ENCODE results near the gene EIF4H.
"Not testable (repeated sequence)": the region's sequence is repeated elsewhere in the genome, so short reads cannot be mapped to it uniquely, and the experiment has no call there.

EIF4H gene

DNA sequence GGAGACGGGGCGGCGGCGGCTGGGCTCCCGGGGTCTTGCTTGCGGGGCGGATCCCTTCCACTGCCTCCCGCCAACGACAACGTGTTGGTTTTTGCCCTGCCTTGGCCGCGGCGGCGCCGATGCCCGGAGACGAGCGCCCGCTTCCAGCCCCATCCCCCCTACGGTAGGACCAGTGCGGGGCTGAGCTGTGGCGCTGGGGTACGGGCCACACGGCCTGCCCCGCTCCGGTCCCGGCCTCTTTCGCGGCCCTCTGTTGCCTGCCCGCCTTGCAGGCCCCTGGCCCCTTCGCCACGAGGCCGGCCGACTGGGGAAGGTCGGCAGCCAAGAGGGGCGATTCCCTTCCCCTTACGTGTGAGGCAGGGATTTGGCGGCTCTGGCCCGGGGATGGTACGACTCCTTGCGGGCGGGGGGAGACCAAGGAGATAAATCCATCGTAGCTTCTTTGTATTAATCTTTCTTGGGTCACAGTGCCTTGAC, 488 bp downstream of the EIF4H start:
- peak in 1 of 2 donors; percentile 9 for DNase-seq (ENCODE audit: low read depth in 2 of 2, low spot score in 1 of 2)

DNA sequence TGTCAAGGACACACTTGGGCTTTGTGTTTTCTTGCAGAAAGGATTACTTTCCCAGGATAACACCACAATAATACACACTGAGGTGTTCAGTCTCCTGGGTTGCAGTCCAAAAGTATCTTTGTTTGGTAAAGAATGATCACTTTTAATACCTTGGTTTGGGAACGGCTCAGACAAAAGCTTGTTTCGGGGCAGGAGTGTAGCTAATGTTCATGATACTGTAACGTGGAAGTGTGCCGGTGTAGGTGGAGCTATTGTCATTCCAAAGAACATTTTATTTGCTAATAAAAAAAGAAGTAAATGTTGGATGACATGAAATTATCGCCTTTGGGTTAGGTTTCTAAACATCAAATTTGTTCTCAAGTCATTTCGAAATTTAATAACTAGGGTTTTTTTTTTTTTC, 1.2 kb downstream of the EIF4H start:
- DNase-seq (ENCODE audit: low read depth in 2 of 2, low spot score in 1 of 2): no peak

DNA sequence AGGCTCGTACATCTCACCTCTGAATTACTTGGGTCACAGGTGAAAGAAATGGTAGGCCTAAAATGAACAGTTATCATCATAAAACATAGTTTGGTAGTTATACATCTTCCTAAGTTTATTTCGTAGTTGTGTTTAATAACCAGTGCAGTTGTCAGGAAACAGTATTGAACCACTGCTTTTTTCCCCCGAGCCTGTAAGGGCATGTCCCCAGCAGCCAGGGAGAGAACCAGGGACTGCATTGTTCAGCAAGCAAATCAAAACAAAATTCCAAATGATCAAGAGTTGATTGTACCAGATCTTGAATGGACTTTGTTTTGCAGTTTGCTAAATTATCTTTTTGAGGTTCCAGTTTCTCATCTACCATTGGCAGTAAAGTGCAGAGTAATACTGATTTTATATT, 2.4 kb downstream of the EIF4H start:
- no peak for DNase-seq (ENCODE audit: low read depth in 2 of 2, low spot score in 1 of 2)

DNA sequence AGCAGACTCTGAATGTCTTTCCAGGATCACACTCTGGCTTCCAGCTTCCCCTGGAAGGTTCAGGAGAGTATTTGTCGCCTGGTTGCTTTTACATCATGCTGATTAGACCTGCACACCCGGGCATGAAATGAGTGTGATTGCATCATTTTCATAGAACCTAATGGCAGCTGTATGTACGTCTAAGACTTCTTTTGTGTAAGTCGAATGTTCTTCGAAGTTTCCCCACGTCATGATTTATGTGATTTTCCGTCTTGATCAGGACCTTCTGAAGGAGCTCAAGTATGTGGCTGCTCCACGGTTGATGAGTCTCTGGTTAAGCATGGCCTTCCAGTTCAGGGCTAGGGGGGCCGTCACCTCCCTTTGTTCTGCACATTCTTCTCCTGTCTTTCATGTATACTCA, 4.5 kb downstream of the EIF4H start:
- no peak for DNase-seq (ENCODE audit: low read depth in 2 of 2, low spot score in 1 of 2)

DNA sequence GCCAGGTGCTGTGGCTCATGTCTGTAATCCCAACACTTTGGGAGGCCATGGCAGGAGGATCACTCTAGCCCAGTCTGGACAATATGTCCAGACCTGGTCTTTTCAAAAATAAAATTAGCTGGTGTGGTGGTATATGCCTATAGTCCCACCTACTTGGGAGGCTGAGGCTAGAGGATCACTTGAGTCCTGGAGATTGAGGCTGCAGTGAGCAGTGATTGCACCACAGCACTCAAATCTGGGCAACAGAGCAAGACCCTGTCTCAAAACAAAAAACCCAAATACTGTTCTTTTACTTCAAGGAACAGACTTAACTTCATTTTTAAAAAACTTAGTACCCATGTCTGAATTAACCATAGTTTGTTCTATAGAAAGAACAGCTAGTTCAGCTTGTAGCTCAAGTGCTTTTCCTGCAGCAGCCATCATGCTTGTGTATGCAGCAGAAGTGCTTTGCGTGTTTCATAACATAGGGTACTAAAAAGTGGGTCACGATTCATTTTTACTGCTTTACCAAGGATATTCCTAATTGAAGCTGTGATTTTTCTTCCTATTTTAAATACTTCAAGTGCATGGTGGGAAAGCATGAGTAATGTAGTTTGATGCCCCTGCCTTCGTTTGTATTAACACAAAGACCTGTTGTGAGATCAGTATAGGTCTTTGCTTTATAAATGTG, 5.9 kb downstream of the EIF4H start:
- no peak for DNase-seq (ENCODE audit: low read depth in 2 of 2, low spot score in 1 of 2)

DNA sequence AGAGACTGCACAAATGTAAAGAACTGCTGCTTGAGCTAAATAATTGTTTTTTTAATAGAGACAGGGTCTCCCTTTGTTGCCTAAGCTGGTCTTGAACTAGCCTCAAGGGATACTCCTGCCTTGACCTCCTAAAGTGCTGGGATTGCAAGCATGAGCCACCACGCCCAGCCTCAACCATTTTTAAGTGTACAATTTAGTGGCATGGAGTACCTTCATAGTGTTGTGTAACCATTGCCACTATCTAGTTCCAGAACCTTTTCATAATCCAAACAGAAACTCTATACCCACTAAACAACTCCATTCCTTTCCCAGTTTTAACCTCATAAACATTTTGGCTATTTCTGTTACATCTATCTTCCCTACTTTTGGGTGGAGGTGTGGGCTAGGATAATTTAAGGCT, 6.7 kb downstream of the EIF4H start:
- no peak for DNase-seq (ENCODE audit: low read depth in 2 of 2, low spot score in 1 of 2)

DNA sequence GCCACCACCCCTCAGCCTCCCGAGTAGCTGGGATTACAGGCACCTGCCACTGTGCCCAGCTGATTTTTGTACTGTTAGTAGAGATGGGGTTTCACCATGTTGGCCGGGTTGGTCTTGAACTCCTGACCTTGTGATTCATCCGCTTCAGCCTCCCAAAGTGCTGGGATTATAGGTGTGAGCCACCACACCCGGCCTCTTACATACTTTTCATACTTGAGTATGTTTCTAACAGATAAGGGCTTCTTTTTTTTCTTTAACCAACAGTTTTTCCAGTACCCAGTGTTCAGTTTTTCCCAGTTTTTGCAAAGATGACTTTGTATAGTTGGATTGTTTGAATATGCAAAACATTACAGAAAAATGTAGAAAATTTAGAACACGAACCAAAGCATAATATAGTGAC, 7.7 kb downstream of the EIF4H start:
- no peak for DNase-seq (ENCODE audit: low read depth in 2 of 2, low spot score in 1 of 2)

DNA sequence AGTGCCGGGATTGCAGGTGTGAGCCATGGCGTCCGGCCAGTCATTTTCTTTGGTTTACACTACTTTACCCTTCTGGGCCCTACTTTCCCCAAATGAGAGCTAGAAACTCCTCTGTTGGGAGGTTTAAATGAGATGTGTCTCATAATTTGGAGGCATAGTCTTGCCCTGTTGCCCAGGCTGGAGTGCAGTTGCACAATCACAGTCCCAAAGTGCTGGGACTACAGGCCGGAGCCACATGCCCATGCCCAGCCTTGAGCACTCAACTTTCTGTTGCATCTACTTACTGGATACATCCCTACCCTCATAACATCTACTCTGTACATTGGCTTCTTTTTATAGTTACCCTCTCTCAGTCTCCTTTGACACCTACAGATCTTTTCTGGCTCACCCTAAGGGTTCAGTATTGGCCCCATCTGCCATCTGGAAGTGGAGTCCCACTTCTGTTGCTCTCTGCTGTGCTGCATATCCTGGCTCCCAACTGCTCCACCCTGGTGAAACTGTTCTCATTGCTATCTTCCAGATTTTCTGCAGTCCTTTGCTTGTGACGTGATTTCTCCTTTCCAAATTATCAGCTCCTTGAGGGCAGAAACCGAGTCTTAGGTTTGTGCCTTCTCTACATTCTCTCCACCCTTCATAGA, 8.4 kb downstream of the EIF4H start:
- DNase-seq (ENCODE audit: low read depth in 2 of 2, low spot score in 1 of 2): no peak

DNA sequence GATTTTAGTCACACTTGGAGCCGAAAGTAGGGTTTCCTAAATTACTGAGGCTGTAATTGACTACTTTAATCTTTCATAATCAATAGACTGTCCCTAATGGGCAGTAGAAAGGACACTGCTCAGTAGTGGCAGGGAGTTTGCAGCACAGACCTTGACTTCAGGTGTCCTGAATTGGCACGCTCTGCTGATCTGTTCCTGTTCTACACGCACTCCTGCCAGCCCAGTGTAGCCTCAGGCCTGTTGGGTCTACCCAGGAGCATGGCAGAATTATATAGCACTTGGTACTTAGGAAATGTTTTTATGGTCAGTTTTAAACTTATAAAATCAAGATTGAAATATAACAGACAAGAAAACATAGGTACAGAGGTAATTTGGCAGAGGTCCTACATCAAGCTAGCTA, 9.0 kb downstream of the EIF4H start:
- DNase-seq (ENCODE audit: low read depth in 2 of 2, low spot score in 1 of 2): no peak

DNA sequence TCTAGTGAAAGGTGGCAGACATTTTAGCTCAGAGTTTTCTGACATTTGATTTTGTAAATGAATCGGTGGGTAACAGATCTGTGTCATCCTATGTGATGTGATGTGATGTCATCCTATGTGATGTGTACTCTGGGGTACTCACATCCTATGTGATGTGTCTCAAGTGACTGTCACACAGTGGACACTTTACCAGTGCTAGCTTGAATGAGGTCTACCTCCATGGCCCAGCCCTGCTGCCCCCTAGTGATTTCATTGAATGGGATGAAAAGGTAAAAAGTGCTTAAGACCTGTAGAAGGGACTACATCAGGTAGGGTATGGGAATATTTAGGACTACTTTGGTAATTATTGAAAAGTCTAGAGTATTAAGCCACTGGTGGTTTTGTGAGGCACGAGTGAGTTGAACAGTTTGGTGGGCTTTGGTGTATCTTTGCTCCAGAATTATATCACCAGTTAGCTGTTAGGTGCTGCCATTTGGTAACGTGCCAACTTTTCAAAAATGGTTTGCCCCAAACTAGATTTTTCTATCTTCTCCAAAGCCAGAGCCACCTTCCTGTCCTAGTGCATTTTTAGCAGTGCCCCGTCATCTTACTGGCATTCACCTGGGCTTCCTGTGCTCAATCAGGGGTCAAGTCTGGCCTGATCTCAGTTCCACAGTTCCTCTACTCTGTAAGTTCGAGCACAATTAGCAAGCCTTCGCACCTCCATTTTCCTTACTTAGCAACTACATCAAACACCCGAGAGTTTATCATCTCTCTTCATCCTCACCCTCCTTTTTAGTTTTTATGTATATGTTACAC, 9.7 kb downstream of the EIF4H start:
- DNase-seq (ENCODE audit: low read depth in 2 of 2, low spot score in 1 of 2): no peak

DNA sequence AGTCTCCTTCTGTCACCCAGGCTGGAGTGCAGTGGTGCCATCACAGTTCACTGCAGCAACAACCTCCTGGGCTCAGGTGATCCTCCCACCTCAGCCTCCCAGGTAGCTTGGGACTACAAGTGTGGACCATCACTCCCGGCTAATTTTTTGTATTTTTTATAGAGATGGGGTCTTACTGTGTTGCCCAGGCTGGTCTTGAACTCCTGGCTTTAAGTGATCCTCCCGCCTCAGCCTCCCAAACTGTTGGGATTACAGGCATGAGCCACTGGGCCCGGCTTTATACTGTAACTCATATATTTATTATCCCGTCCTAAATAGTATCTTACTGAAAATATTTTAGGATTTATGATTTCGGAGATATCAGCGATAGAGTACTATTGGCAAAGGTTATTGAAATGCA, 10.9 kb downstream of the EIF4H start:
- DNase-seq (ENCODE audit: low read depth in 2 of 2, low spot score in 1 of 2): no peak

DNA sequence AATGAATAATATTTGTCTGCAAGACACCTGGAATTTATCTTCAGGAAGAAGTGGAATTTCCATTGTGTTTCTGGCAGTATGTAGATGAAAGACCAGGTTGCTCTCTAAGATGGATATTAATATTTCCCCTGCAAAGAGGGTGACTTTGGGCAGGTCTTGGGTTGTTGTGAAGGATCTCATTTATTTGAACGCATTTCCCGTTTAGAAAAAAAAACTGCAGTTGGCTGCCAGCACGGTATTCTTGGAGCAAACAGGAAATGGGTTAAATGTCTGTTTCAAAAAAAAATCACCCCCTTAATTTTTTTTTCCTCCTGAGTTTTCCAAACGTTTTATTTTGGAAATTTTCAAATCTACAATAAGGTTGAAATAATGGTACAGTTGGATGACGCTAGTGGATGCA, 11.5 kb downstream of the EIF4H start:
- no peak for DNase-seq (ENCODE audit: low read depth in 2 of 2, low spot score in 1 of 2)

DNA sequence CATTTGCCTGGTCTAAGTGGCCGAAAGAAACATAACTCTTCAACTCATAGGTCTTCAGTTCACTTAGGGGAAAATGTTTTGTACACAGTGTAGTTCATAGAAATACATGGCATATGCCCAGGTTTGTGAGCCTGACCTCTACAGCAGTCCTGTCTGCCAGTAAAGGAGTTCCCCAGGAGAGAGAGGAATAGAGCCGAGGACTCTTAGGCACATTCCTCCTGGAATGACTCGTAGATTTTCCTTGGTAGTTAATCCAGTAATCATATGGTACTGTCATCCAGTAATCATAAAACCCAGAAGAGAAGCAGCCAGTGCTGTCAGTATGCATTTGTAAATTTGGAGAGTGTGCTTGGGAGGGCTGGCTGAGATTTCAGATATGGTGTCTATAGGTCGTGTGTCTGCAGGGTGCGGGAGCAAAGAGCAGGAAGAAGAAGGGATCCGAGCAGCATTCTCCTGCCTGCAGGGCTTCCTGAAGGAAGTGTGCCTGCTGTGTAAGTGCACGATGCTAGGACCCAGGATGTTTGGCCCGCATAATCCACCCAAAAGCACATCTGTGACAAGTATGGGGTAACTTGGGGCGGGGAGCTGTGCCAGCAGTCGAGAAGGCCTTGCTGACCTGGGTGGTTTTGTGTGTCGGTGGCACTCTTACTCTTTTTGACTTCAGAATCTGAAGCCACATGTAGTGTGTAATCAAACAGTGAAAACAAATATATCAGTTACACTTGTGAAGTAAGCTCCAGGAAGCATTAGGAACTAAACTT, 13.9 kb downstream of the EIF4H start:
- no peak for DNase-seq (ENCODE audit: low read depth in 2 of 2, low spot score in 1 of 2)

DNA sequence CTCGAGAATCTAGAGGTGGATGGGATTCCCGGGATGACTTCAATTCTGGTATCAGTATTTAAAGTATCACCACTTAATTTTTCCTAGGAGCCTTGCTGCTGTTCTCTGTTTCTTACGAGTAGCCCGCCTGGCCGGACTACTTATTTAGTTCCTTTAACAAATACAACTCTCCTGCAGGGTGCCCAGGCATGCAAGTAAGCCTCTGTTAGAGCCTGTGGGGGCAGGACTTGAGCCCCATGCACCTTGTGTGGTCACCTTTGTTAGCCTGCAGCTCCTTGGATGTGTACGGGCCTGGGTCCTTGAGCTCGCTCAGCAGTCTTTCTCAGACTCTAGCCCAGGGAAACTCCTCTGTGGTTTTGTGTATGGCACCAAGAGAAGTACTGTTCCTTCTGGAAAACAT, 16.1 kb downstream of the EIF4H start:
- no peak for DNase-seq (ENCODE audit: low read depth in 2 of 2, low spot score in 1 of 2)

DNA sequence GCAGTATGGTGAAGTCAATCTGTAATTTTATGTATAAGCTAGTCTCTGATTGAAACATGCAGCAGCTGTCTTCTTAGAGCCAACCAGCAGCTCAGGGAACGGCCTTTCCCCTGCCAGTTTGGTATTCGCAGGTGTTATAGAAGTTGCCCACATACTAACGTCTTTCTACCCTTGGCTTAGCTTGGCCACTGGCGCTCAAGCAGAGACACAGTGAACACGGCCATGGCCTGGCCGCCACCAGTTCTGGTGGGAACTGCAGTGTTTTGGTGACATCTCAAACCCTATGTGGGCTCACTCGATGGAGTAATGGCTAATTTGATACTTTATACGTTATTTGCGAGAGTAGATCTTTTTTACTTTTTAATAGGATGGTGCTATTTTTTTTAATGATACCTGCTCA, 17.1 kb downstream of the EIF4H start:
- no peak for DNase-seq (ENCODE audit: low read depth in 2 of 2, low spot score in 1 of 2)

DNA sequence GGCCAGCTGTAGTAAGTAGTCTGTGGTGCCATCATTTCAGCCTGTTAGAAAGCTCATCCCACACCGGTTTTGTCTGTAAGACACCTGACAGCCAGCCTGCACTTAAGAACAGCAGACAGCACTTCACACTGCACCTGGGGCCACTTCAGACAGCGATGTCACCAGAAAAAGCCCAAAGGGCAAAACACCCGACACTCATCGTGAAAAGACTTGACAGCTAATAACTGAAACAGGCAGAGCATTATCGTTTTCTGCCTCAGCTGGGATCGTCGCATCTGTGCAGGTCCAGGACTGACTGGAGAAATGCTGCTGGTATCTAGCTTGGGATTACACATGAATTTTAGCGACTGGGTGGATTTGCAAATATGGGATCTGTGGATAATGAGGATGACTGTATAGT, 18.9 kb downstream of the EIF4H start:
- DNase-seq (ENCODE audit: low read depth in 2 of 2, low spot score in 1 of 2): no peak

DNA sequence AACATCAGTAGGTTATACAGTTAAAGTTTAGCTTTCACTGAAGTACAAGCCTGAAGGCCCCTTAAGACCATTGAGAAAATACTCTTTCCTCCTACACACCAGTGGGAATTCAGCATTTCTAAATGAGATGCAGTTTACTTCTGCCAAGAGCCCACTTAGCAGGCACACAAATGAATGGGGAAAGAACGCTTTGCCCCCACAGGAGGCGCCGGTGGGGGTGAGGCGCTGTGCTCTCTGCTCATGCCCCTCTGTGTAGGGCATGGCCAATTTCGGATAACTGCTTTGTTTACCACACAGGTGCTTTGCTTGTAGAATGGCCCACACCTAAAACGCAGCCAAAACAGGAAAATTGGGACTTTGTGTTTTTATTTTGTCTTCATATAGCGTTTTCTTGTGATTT, 19.8 kb downstream of the EIF4H start:
- DNase-seq (ENCODE audit: low read depth in 2 of 2, low spot score in 1 of 2): no peak

DNA sequence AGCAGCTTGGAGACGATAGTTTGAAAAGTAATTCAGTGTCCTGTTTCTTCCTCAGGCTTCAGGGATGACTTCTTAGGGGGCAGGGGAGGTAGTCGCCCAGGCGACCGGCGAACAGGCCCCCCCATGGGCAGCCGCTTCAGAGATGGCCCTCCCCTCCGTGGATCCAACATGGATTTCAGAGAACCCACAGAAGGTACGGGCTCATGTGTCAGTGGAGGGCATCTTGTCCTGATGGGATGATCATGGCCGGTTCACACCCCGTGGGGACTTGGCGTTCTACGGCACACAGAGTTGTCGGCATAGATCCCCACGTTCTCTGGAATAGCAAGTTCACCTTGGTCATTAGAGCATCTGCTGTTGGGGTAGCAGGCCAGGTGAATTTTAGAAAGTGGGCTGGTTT, 20.5 kb downstream of the EIF4H start:
- no peak for DNase-seq (ENCODE audit: low read depth in 2 of 2, low spot score in 1 of 2)

DNA sequence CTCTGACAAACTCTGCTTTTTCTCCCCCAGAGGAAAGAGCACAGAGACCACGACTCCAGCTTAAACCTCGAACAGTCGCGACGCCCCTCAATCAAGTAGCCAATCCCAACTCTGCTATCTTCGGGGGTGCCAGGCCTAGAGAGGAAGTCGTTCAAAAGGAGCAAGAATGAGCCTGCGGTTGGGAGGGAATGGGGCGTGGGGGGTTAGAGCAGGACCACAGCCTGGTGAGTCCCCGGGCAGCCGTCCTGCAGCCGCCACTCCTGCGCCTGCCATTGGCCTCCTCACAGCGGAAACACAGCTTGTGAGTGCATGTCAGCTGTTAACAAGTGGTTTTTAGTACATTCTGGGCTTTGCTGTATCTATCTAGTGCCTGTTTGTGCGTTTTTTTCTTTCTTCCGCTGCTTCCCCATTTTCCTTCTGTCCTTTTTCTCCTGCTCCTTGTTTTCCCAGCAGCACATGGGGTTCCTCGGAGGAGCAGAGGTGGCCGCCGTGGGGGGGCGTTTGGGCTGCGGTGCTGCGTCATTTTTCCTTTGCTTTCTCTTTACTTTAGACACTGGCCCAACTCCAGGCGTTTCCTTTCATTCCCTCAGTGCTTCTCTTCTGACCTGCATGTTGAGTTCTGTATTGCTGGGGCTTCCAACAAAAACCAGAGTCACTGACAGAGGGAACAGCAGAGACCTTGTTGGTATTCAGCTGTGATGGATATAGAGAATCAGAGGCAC, 21.1 kb downstream of the EIF4H start:
- not testable (repeated sequence) for DNase-seq (ENCODE audit: low read depth in 2 of 2, low spot score in 1 of 2)

DNA sequence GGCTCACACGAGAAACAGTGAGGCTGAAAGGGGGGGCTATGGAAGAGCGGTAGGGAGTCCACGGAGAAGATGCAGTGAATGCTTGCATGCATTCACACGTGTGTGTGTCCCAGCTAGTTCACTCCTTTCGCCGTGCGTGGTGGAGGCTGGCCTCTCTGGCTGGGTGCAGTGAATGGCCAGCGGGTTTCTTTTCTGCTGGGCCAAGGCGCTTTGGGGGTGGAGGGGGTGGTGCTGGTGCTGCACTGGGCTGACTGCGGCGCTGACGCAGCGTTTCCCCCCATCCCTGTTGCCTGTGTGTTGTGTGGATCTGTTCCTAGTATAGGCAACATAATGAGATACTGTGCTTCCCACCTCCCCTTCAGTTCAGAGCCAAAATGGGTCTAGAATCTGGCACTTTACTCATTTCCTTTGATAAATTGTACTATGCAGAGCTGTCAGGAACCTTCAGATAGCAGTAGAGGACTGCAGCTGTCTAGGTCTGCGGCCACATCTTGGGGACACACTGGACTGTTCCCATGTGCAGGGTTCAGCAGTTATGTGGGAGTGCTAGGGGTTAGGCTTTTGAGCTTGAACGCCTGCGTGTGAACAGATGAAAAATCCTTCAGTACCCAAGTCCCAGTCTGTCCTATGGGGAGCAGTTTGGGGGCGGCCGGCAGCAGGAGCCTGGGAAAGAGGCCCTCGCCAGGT, 22.0 kb downstream of the EIF4H start:
- DNase-seq (ENCODE audit: low read depth in 2 of 2, low spot score in 1 of 2): not testable (repeated sequence)
